Loucy (cell line): ENCODE data around the gene TOP3B.

Experiments
- EZH2phosphoT487 ChIP-seq: fragments of 200-600 bp; IDR thresholded peaks from 2 replicates; pipeline ENCODE4 v1.6.1; 2018; ENCODE audit warnings: antibody characterized with exemption, mild to moderate bottlenecking, moderate library complexity, borderline replicate concordance
- TF ChIP-seq, protein P1 (sequence below): fragments of 200-600 bp; sonication (generic); conservative IDR thresholded peaks from 2 replicates; pipeline ENCODE4 v1.5.1; 2014; ENCODE audit warnings: mild to moderate bottlenecking, antibody characterized with exemption, low read length

DNA sequence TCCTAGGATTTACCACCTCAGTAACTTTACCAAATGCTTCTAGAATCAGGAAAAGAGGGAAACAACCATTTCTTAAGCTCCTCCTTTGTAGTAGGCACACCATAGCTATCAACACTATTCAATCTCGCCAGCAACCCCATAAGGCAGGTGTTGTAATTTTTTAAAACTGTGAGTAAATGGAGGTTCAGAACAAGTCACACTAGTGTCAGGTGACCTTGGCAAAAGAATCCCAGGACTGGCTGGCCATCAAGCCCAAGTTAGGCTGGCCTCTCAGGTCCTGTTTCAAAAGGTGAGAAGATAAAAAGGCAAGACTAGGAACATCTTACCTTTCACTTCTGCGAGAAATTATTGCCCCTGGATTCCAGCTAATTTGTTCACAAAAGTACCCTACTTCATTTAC, 713 bp downstream of the TOP3B start:
- TF ChIP-seq, protein P1, sequence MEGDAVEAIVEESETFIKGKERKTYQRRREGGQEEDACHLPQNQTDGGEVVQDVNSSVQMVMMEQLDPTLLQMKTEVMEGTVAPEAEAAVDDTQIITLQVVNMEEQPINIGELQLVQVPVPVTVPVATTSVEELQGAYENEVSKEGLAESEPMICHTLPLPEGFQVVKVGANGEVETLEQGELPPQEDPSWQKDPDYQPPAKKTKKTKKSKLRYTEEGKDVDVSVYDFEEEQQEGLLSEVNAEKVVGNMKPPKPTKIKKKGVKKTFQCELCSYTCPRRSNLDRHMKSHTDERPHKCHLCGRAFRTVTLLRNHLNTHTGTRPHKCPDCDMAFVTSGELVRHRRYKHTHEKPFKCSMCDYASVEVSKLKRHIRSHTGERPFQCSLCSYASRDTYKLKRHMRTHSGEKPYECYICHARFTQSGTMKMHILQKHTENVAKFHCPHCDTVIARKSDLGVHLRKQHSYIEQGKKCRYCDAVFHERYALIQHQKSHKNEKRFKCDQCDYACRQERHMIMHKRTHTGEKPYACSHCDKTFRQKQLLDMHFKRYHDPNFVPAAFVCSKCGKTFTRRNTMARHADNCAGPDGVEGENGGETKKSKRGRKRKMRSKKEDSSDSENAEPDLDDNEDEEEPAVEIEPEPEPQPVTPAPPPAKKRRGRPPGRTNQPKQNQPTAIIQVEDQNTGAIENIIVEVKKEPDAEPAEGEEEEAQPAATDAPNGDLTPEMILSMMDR, result no peak
- TF ChIP-seq EZH2phosphoT487, result no peak
